H1 (cell line): ENCODE data around the gene MAGI1. TPM values are rescaled to one million over a fixed set of nuclear protein-coding genes. Genes with fewer than 3 reads are reported as not detected.

Experiments
- CTCF ChIA-PET: fragments of 300-600 bp; sonication (Branson Sonifier 250); formaldehyde crosslinking; loops from one replicate; lab custom pipeline; 2021; ENCODE audit not compliant: partially characterized antibody; lab: Charles Lee
- POLR2A ChIA-PET: fragments of 300-600 bp; sonication (Branson Sonifier 250); formaldehyde crosslinking; loops from one replicate; lab custom pipeline; 2021; ENCODE audit warnings: inconsistent platforms; ENCODE audit not compliant: partially characterized antibody; lab: Charles Lee
- DNase-seq, 2 experiments: peaks; one replicate each; pipeline versions ENCODE4 v3.0.0 to v3.0.0-alpha.2; 2010 to 2022; ENCODE audit warnings: low spot score in 2 of 2, low read depth in 1 of 2, mixed read lengths in 1 of 2
- FAIRE-seq: peaks from 2 replicates; lab custom pipeline; 2011; peaks lifted over from hg19 to GRCh38; lab: Jason Lieb, UNC
- H2AFZ ChIP-seq: 2 replicates; pipeline ENCODE4 v1.8.1; 2012; ENCODE audit warnings: low read length, inconsistent platforms
- H2AK5ac ChIP-seq: 2 replicates; pipeline ENCODE4 v1.6.1; 2013; ENCODE audit warnings: low read depth, low read length
- H2BK120ac ChIP-seq: replicated peaks from 2 replicates; pipeline ENCODE3; 2013; ENCODE audit warnings: low read depth, low read length, inconsistent platforms
- H2BK12ac ChIP-seq: 2 replicates; pipeline ENCODE4 v1.6.1; 2013; ENCODE audit warnings: low read depth, low read length
- H2BK15ac ChIP-seq: 2 replicates; pipeline ENCODE4 v1.6.1; 2013; ENCODE audit warnings: low read length
- H2BK20ac ChIP-seq: 2 replicates; pipeline ENCODE4 v1.6.1; 2013; ENCODE audit warnings: low read length
- H2BK5ac ChIP-seq: 2 replicates; pipeline ENCODE4 v1.6.1; 2013; ENCODE audit warnings: low read depth, low read length
- H3K14ac ChIP-seq: 2 replicates; pipeline ENCODE4 v1.6.1; 2013; ENCODE audit warnings: inconsistent platforms; ENCODE audit not compliant: insufficient read length
- H3K18ac ChIP-seq: 2 replicates; pipeline ENCODE4 v1.6.1; 2013; ENCODE audit warnings: low read length; ENCODE audit errors: extremely low read depth
- H3K23ac ChIP-seq: 2 replicates; pipeline ENCODE4 v1.6.1; 2013; ENCODE audit warnings: inconsistent platforms; ENCODE audit not compliant: insufficient read length
- H3K23me2 ChIP-seq: 2 replicates; pipeline ENCODE4 v1.6.1; 2013; ENCODE audit warnings: low read depth, low read length
- H3K27ac ChIP-seq: 2 replicates; pipeline ENCODE4 v1.6.1; 2011; ENCODE audit warnings: low read depth, low read length, inconsistent platforms
- H3K27me3 ChIP-seq, 4 experiments: replicated peaks in 1 of 4; 1 replicate in 1 of 4; 2 replicates in 3 of 4; pipeline versions ENCODE4 v1.6.1 to v1.8.1; 2011 to 2013; ENCODE audit warnings: low read length in 3 of 4, mild to moderate bottlenecking in 3 of 4, inconsistent platforms in 2 of 4, mixed read lengths in 2 of 4, moderate library complexity in 1 of 4; ENCODE audit not compliant: control insufficient read depth in 3 of 4, insufficient read depth in 3 of 4; ENCODE audit errors: extremely low read depth in 1 of 4
- H3K36me3 ChIP-seq, 4 experiments: 2 replicates each; pipeline versions ENCODE4 v1.6.1 to v1.8.1; 2011 to 2013; ENCODE audit warnings: mild to moderate bottlenecking in 4 of 4, low read length in 3 of 4, moderate library complexity in 2 of 4, control low read depth in 1 of 4, inconsistent platforms in 1 of 4; ENCODE audit not compliant: insufficient read depth in 4 of 4, control insufficient read depth in 2 of 4
- H3K4ac ChIP-seq: replicated peaks from 2 replicates; pipeline ENCODE3; 2013; ENCODE audit warnings: low read length, low read depth, mixed read lengths, inconsistent platforms; ENCODE audit not compliant: insufficient read length
- H3K4me1 ChIP-seq, 4 experiments: replicated peaks in 1 of 4; 1 replicate in 1 of 4; 2 replicates in 3 of 4; pipeline versions ENCODE4 v1.6.1 to v1.8.1; 2011 to 2013; ENCODE audit warnings: low read length in 3 of 4, inconsistent platforms in 2 of 4, mixed read lengths in 1 of 4; ENCODE audit not compliant: insufficient read depth in 4 of 4, control insufficient read depth in 3 of 4
- H3K4me2 ChIP-seq, 2 experiments: 2 replicates each; pipeline versions ENCODE4 v1.6.1 to v1.8.1; 2011 to 2013; ENCODE audit warnings: low read depth in 2 of 2, low read length in 2 of 2, control low read depth in 1 of 2, inconsistent platforms in 1 of 2, mild to moderate bottlenecking in 1 of 2; ENCODE audit not compliant: insufficient read depth in 1 of 2
- H3K4me3 ChIP-seq, 4 experiments: fragments of 200-600, 300-600 bp in 1 of 4; sonication (generic), shearing (Covaris generic), sonication (Bioruptor Twin) in 1 of 4; 2 replicates each; pipeline versions ENCODE4 v1.5.1 to v1.8.1; 2011 to 2016; ENCODE audit warnings: low read length in 4 of 4, low read depth in 3 of 4, control low read depth in 2 of 4, inconsistent platforms in 2 of 4, mild to moderate bottlenecking in 2 of 4, mixed read lengths in 1 of 4, moderate library complexity in 1 of 4; ENCODE audit not compliant: insufficient read depth in 2 of 4; ENCODE audit errors: extremely low read depth in 1 of 4
- H3K56ac ChIP-seq: replicated peaks from 2 replicates; pipeline ENCODE3; 2013; ENCODE audit warnings: low read depth, mild to moderate bottlenecking, mixed read lengths, low read length, inconsistent platforms; ENCODE audit not compliant: insufficient read length
- H3K79me1 ChIP-seq: 2 replicates; pipeline ENCODE4 v1.6.1; 2013; ENCODE audit warnings: low read depth, low read length, control low read depth
- H3K79me2 ChIP-seq, 2 experiments: 2 replicates each; pipeline versions ENCODE4 v1.6.1 to v1.8.1; 2012 to 2013; ENCODE audit warnings: low read length in 2 of 2, mild to moderate bottlenecking in 2 of 2, inconsistent platforms in 1 of 2; ENCODE audit not compliant: insufficient read depth in 2 of 2, control insufficient read depth in 1 of 2
- H3K9ac ChIP-seq, 4 experiments: replicated peaks in 1 of 4; 1 replicate in 1 of 4; 2 replicates in 3 of 4; pipeline versions ENCODE4 v1.6.1 to v1.8.1; 2011 to 2013; ENCODE audit warnings: low read depth in 3 of 4, low read length in 3 of 4, control low read depth in 2 of 4, mild to moderate bottlenecking in 2 of 4, moderate library complexity in 2 of 4, inconsistent platforms in 1 of 4; ENCODE audit errors: extremely low read depth in 1 of 4
- H3K9me3 ChIP-seq, 2 experiments: 2 replicates each; pipeline versions ENCODE4 v1.6.1 to v1.8.1; 2012 to 2013; ENCODE audit warnings: mild to moderate bottlenecking in 2 of 2, moderate library complexity in 2 of 2, control low read depth in 1 of 2, inconsistent platforms in 1 of 2, low read depth in 1 of 2, low read length in 1 of 2, mixed read lengths in 1 of 2; ENCODE audit not compliant: insufficient read depth in 2 of 2
- H4K20me1 ChIP-seq, 2 experiments: replicated peaks in 1 of 2; 2 replicates each; pipeline versions ENCODE3 to v1.8.1; 2011 to 2013; ENCODE audit warnings: inconsistent platforms in 2 of 2, low read length in 2 of 2, mild to moderate bottlenecking in 1 of 2; ENCODE audit not compliant: insufficient read depth in 2 of 2, control insufficient read depth in 1 of 2
- H4K5ac ChIP-seq: 2 replicates; pipeline ENCODE4 v1.6.1; 2013; ENCODE audit warnings: low read length, low read depth, mixed read lengths, inconsistent platforms; ENCODE audit not compliant: insufficient read length
- H4K8ac ChIP-seq: 2 replicates; pipeline ENCODE4 v1.8.0; 2013; ENCODE audit warnings: mild to moderate bottlenecking, moderate library complexity, low read length, inconsistent platforms; ENCODE audit not compliant: insufficient read depth; ENCODE audit errors: extremely low read depth
- H4K91ac ChIP-seq: replicated peaks from 2 replicates; pipeline ENCODE3; 2013; ENCODE audit warnings: low read length, mixed read lengths, inconsistent platforms; ENCODE audit not compliant: insufficient read length
- CHD1 ChIP-seq: IDR thresholded peaks from 2 replicates; pipeline ENCODE4 v1.6.1; 2012; ENCODE audit warnings: low read depth, low read length, improper control_type of control experiment
- CTCF ChIP-seq, 3 experiments: IDR thresholded peaks; 1 replicate in 2 of 3; 2 replicates in 1 of 3; pipeline versions ENCODE4 v1.5.1 to v1.6.1; 2011; ENCODE audit warnings: low read length in 3 of 3, mild to moderate bottlenecking in 3 of 3, inconsistent platforms in 2 of 3, low read depth in 1 of 3, moderate library complexity in 1 of 3; ENCODE audit not compliant: insufficient read depth in 1 of 3; ENCODE audit errors: control extremely low read depth in 1 of 3
- JUN ChIP-seq: IDR thresholded peaks from 2 replicates; pipeline ENCODE4 v1.6.1; 2011; ENCODE audit warnings: low read depth, mild to moderate bottlenecking, improper control_type of control experiment, low read length
- POLR2AphosphoS5 ChIP-seq: IDR thresholded peaks from 2 replicates; pipeline ENCODE4 v1.6.1; 2011; ENCODE audit warnings: low read depth, low read length
- SP1 ChIP-seq: IDR thresholded peaks from 2 replicates; pipeline ENCODE4 v1.6.1; 2011; ENCODE audit warnings: low read depth, low read length
- SP2 ChIP-seq: IDR thresholded peaks from 2 replicates; pipeline ENCODE4 v1.6.1; 2012; ENCODE audit warnings: mild to moderate bottlenecking, low read length, inconsistent platforms
- SUZ12 ChIP-seq: fragments of 200-600 bp; sonication (generic); IDR thresholded peaks from 2 replicates; pipeline ENCODE4 v1.6.1; 2012; ENCODE audit warnings: mild to moderate bottlenecking, inconsistent platforms, low read length, moderate library complexity, mixed read lengths
- TEAD4 ChIP-seq: IDR thresholded peaks from 2 replicates; pipeline ENCODE4 v1.6.1; 2012; ENCODE audit warnings: low read depth, low read length, inconsistent platforms, mixed read lengths
- WGBS, 2 experiments: shearing (Covaris generic) in 1 of 2; methylation state at CpG; one replicate each; pipeline versions ENCODE4 v1.1.6 to v1.1.7; 2013 to 2015; ENCODE audit warnings: low lambda C conversion rate in 2 of 2, mixed read lengths in 2 of 2, inconsistent platforms in 1 of 2, low coverage in 1 of 2, missing lambda C conversion rate in 1 of 2; ENCODE audit not compliant: insufficient replicate concordance in 2 of 2, insufficient coverage in 1 of 2, insufficient read length in 1 of 2; ENCODE audit errors: extremely low coverage in 1 of 2, missing lambda C conversion rate in 1 of 2; 5-methylcytosine and 5-hydroxymethylcytosine counted together
- polyA plus RNA-seq, 7 experiments: library from polyadenylated mRNA; depleted of rRNA in 3 of 7; stranded (reverse) in 5 of 7; unstranded in 2 of 7; fragments of >200 nt in 5 of 7; fragments of 200-250 nt in 2 of 7; gene quantifications; 1 replicate in 5 of 7; 2 replicates in 1 of 7; 4 replicates in 1 of 7; pipeline versions ENCODE4 v1.2.1 to v1.2.3, GENCODE V29; 2011 to 2013; ENCODE audit warnings: missing spikeins in 2 of 7, mixed read lengths in 2 of 7
- total RNA-seq: library from RNA; stranded (reverse); fragmentation: NEBNext Ultra II Directional; extraction: Animal tissue kit (Norgen Biotek cat#: 25700); gene quantifications from 2 replicates; pipeline ENCODE4 v1.2.1, GENCODE V29; 2021

MAGI1 gene
- total and polyA plus RNA-seq, 2 of the 8 experiments (the other 6 are each of a cell fraction or from before 2014, with no cell fraction given) = 19.8 to 78.0 TPM

DNA sequence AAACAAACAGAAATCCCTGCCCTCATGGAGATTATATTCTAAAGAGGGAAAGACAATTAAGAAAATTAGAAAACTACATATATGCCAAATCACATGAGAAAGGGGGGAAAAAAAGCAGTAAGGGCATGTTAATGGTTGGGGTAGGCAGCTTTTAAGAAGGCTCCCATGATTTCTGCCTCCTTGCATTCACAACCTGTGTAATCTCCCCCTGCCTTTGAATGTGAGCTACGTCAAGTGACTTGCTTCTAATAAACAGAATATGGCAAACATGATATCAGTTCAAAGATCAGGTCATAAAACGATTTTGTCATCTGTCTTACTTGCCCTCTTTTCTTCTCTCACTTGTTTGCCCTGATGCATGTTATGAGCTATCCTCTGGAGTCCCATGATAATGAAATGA is 677.3 kb downstream of the MAGI1 start:
- H3K4me3 ChIP-seq = no peak overlapping the region
- H4K8ac ChIP-seq = no peak overlapping the region
- no peak overlapping the region for H3K56ac ChIP-seq
- no peak overlapping the region for H3K27ac ChIP-seq
- peaks cover 0 to 2% (median 0%) of the 10 kb centered on the region in 4 experiments; a peak in 2 of 7 replicates for H3K4me1 ChIP-seq
- 87% methylated on average over 2 of the region's 2 CpGs; no CpG with 5 or more reads in 1 of the 2 experiments for WGBS, 2 experiments
- no peak overlapping the region for H3K23ac ChIP-seq
- H3K9ac ChIP-seq = no peak overlapping the region
- no peak overlapping the region for H4K91ac ChIP-seq
- DNase-seq = no peak
- no peak overlapping the region for H2BK20ac ChIP-seq
- H3K79me1 ChIP-seq = no peaks in the 10 kb centered on the region
- H4K5ac ChIP-seq = no peak overlapping the region
- POLR2A ChIA-PET = no interaction called here
- no peak overlapping the region for H2BK5ac ChIP-seq
- H3K18ac ChIP-seq = no peak overlapping the region
- no peaks in the 10 kb centered on the region for H4K20me1 ChIP-seq
- H3K4me2 ChIP-seq = no peak overlapping the region
- no peaks in the 10 kb centered on the region; the same call in 1 of the 2 replicates for H3K23me2 ChIP-seq
- H3K4ac ChIP-seq = no peak overlapping the region
- no peak for TF ChIP-seq SP2
- no peak for TF ChIP-seq CTCF (IDR thresholded peaks at IDR 0.05; ENCODE audit: control extremely low read depth in 1 of 3, insufficient read depth in 1 of 3, low read depth in 1 of 3, low read length in 3 of 3)
- no peak for TF ChIP-seq POLR2AphosphoS5
- no peak for TF ChIP-seq SUZ12
- TF ChIP-seq SP1 = no peak
- TF ChIP-seq CHD1 = no peak
- no peak for TF ChIP-seq TEAD4
- TF ChIP-seq JUN = no peak
- TF ChIP-seq, all 59 proteins: peak for 0
- Histone ChIP-seq H3K36me3 (peaks cover 2 to 46% (median 28%) of the 10 kb centered on the region in 4 experiments; a peak in 7 of 8 replicates), H2AK5ac (no peak overlapping the region), H3K14ac (no peak overlapping the region), H3K9me3 (no peaks in the 10 kb centered on the region), H2AFZ (no peak overlapping the region), H2BK12ac (no peak overlapping the region), H3K27me3 (no peaks in the 10 kb centered on the region), H3K79me2 (no peaks in the 10 kb centered on the region), H2BK120ac (no peak overlapping the region), H2BK15ac (no peak overlapping the region)
- no peak for FAIRE-seq
- CTCF ChIA-PET = interaction anchor here (0.9 kb wide), 1 partner anchor 261 kb away, joined by 4 read pairs; no protein-coding TSS in a partner anchor
